ENCODE data around the gene PRKAG3. TPM values are rescaled to one million over a fixed set of nuclear protein-coding genes. Genes with fewer than 3 reads are reported as not detected.

Gene PRKAG3
- total RNA-seq, 1 experiment from 2014 or later: not detected

DNA sequence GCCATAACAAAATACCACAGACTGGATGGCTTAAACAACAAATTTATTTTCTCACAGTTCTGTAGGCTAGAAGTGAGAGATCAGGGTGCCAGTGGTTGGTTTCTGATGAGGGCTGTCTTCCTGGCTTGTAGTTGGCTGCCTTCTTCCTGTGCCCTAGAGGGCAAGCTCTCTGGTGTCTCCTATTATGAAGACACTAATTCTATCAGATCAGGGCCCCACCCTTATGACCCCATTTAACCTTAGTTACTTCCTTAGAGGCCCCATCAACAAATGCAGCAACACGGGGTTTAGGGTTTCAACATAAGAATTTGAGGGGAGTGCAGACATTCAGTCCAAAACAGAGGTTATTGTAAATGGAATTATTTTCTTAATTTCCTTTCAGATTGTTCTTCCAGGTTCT is 26.8 kb downstream of the PRKAG3 start:
- H3K4me3 ChIP-seq (ENCODE audit: low read depth, low read length, poor library complexity, severe bottlenecking): no peak overlapping the region
- no TSS peak for BruUV-seq (replicated peaks)
- POLR2A ChIA-PET (ENCODE audit: low non-redundant PET): no interaction called here

DNA sequence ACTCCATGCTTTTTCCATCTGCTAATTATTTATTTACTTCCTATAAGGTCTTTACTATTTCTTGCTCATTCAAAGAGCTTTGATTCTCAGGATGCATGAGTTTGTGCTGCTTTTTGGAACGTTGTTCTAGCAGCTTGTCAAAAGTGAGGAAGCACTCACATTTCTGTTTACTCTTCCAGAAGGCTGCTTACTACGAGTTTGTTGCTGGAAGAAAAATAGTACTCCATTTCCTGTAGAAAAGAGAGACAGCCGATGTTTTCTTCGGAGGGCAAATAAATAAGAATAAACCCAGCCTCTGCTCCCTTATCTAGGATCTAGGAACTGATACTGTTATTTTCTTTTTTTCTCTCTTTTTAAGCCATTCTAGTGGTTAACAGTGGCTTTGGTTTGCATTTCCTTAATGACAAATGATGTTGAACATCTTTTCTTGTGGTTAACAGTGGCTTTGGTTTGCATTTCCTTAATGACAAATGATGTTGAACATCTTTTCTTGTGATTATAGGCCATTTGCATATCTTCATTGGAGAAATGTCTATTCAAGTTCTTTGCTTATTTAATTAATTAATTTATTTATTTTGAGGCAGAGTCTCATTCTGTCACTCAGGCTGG is 29.1 kb downstream of the PRKAG3 start:
- intact Hi-C loops (cut with micrococcal nuclease; ENCODE audit: unreplicated experiment): no loop called here
- BruUV-seq (replicated peaks): no TSS peak
- Histone ChIP-seq H3K4me1 (ENCODE audit: insufficient read depth, low read length, poor library complexity, severe bottlenecking) (peaks cover 15% of the 10 kb centered on the region), H3K4me3 (ENCODE audit: low read depth, low read length, poor library complexity, severe bottlenecking) (no peak overlapping the region), H3K36me3 (ENCODE audit: insufficient read depth, low read length, poor library complexity, severe bottlenecking) (no peaks in the 10 kb centered on the region), H3K9me3 (ENCODE audit: low read depth, low read length, poor library complexity, severe bottlenecking) (peaks cover 7% of the 10 kb centered on the region), H3K27ac (ENCODE audit: low read depth, low read length, poor library complexity, severe bottlenecking) (no peak overlapping the region), H3K27me3 (replicated peaks; ENCODE audit: insufficient read depth, low read depth, low read length, poor library complexity) (no peaks in the 10 kb centered on the region)
- POLR2A ChIA-PET (ENCODE audit: low non-redundant PET): no interaction called here
- CTCF ChIA-PET: no interaction called here
- DNase-seq (ENCODE audit: low spot score): no peak
- TF ChIP-seq EZH2 (IDR thresholded peaks at IDR 0.05; ENCODE audit: borderline replicate concordance, low read depth, low read length, poor library complexity, severe bottlenecking): no peak
- TF ChIP-seq, protein P1, sequence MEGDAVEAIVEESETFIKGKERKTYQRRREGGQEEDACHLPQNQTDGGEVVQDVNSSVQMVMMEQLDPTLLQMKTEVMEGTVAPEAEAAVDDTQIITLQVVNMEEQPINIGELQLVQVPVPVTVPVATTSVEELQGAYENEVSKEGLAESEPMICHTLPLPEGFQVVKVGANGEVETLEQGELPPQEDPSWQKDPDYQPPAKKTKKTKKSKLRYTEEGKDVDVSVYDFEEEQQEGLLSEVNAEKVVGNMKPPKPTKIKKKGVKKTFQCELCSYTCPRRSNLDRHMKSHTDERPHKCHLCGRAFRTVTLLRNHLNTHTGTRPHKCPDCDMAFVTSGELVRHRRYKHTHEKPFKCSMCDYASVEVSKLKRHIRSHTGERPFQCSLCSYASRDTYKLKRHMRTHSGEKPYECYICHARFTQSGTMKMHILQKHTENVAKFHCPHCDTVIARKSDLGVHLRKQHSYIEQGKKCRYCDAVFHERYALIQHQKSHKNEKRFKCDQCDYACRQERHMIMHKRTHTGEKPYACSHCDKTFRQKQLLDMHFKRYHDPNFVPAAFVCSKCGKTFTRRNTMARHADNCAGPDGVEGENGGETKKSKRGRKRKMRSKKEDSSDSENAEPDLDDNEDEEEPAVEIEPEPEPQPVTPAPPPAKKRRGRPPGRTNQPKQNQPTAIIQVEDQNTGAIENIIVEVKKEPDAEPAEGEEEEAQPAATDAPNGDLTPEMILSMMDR (conservative IDR thresholded peaks at IDR 0.05; ENCODE audit: low read depth, low read length): no peak

More for the DNA sequence above, 26.8 kb downstream of the PRKAG3 start:
- TF ChIP-seq EZH2 (IDR thresholded peaks at IDR 0.05; ENCODE audit: borderline replicate concordance, low read depth, low read length, poor library complexity, severe bottlenecking): no peak
- TF ChIP-seq, protein P1 (conservative IDR thresholded peaks at IDR 0.05; ENCODE audit: low read depth, low read length): no peak
- CTCF ChIA-PET: interaction anchor here (0.6 kb wide), 1 partner anchor 175 kb away, joined by 3 read pairs; no protein-coding TSS in a partner anchor
- no peaks in the 10 kb centered on the region for H3K36me3 ChIP-seq (ENCODE audit: insufficient read depth, low read length, poor library complexity, severe bottlenecking)
- peaks cover 15% of the 10 kb centered on the region for H3K4me1 ChIP-seq (ENCODE audit: insufficient read depth, low read length, poor library complexity, severe bottlenecking)
- H3K9me3 ChIP-seq (ENCODE audit: low read depth, low read length, poor library complexity, severe bottlenecking): peaks cover 7% of the 10 kb centered on the region
- no peaks in the 10 kb centered on the region for H3K27me3 ChIP-seq (replicated peaks; ENCODE audit: insufficient read depth, low read depth, low read length, poor library complexity)
- no peak for DNase-seq (ENCODE audit: low spot score)
- no peak overlapping the region for H3K27ac ChIP-seq (ENCODE audit: low read depth, low read length, poor library complexity, severe bottlenecking)
- intact Hi-C loops (cut with micrococcal nuclease; ENCODE audit: unreplicated experiment): no loop called here

DNA sequence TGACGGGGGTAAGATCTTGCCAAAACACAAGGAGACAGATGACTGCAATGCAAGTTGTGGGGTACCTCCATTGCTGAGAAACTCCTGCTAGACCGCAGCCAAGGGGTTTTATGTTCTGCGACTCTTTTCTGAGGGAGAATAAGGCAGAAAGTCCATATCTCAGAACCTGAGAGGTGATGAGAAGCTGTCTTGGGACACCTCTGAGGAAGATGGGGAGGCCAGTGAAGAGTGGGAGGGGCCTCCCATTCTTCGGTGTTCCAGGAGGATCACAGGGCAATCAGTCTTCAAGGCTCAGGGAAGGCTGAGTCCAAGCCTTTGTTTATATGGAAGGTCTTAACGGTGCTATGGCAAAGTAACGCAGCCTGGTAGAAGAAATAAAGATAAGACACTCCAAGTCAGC is 31.6 kb downstream of the PRKAG3 start:
- DNase-seq (ENCODE audit: low spot score): no peak
- ChIA-PET CTCF (no interaction called here), POLR2A (ENCODE audit: low non-redundant PET) (no interaction called here)
- no TSS peak for BruUV-seq (replicated peaks)
- peaks cover 7% of the 10 kb centered on the region for H3K9me3 ChIP-seq (ENCODE audit: low read depth, low read length, poor library complexity, severe bottlenecking)
- H3K4me1 ChIP-seq (ENCODE audit: insufficient read depth, low read length, poor library complexity, severe bottlenecking): no peaks in the 10 kb centered on the region
- no peak for TF ChIP-seq EZH2 (IDR thresholded peaks at IDR 0.05; ENCODE audit: borderline replicate concordance, low read depth, low read length, poor library complexity, severe bottlenecking)
- TF ChIP-seq, protein P1 (conservative IDR thresholded peaks at IDR 0.05; ENCODE audit: low read depth, low read length): no peak
- no peak overlapping the region for H3K27ac ChIP-seq (ENCODE audit: low read depth, low read length, poor library complexity, severe bottlenecking)
- intact Hi-C loops (cut with micrococcal nuclease; ENCODE audit: unreplicated experiment): no loop called here
- no peak overlapping the region for H3K4me3 ChIP-seq (ENCODE audit: low read depth, low read length, poor library complexity, severe bottlenecking)
- H3K36me3 ChIP-seq (ENCODE audit: insufficient read depth, low read length, poor library complexity, severe bottlenecking): no peaks in the 10 kb centered on the region
- no peaks in the 10 kb centered on the region for H3K27me3 ChIP-seq (replicated peaks; ENCODE audit: insufficient read depth, low read depth, low read length, poor library complexity)
